AG04450 (cell line): ENCODE results near the gene MRPL30. TPM values are rescaled to one million over a fixed set of nuclear protein-coding genes. Genes with fewer than 3 reads are reported as not detected.
"Not testable (repeated sequence)": the region's sequence is repeated elsewhere in the genome, so short reads cannot be mapped to it uniquely, and the experiment has no call there.

Experiments used
- CTCF ChIA-PET: fragments of 300-600, 350-600 bp; formaldehyde crosslinking; extraction: SDS; loops from one replicate; lab custom pipeline; 2022; ENCODE audit warnings: antibody characterized with exemption, inconsistent platforms; lab: Charles Lee
- POLR2A ChIA-PET: fragments of 350-600 bp; formaldehyde crosslinking; extraction: SDS; loops from one replicate; lab custom pipeline; 2021; ENCODE audit warnings: antibody characterized with exemption, inconsistent platforms; lab: Yijun Ruan, JAX
- DNase-seq: peaks from one replicate; pipeline ENCODE4 v3.0.0-alpha.2; 2011; ENCODE audit warnings: low read depth, low spot score
- H3K27ac ChIP-seq: one replicate; pipeline ENCODE4 v1.5.1; 2012; ENCODE audit warnings: low read depth, low read length, control low read depth
- H3K27me3 ChIP-seq: one replicate; pipeline ENCODE4 v1.6.0; 2012; ENCODE audit warnings: low read length; ENCODE audit not compliant: control insufficient read depth, insufficient read depth
- H3K4me3 ChIP-seq: 2 replicates; pipeline ENCODE4 v1.5.1; 2011; ENCODE audit warnings: mild to moderate bottlenecking, low read depth, low read length, control low read depth
- H3K9me3 ChIP-seq: 2 replicates; pipeline ENCODE4 v1.5.1; 2012; ENCODE audit warnings: low read length; ENCODE audit not compliant: control insufficient read depth, insufficient read depth
- CTCF ChIP-seq: IDR thresholded peaks from 2 replicates; pipeline ENCODE4 v1.5.1; 2011; ENCODE audit warnings: low read depth, low read length, control low read depth, inconsistent platforms
- polyA plus RNA-seq: library from polyadenylated mRNA; depleted of rRNA; stranded (reverse); fragments of >200 nt; gene quantifications from 2 replicates; pipeline ENCODE4 v1.2.3, GENCODE V29; 2011

The MRPL30 gene
- polyA plus RNA-seq, 1 experiment = 38.3 TPM

DNA sequence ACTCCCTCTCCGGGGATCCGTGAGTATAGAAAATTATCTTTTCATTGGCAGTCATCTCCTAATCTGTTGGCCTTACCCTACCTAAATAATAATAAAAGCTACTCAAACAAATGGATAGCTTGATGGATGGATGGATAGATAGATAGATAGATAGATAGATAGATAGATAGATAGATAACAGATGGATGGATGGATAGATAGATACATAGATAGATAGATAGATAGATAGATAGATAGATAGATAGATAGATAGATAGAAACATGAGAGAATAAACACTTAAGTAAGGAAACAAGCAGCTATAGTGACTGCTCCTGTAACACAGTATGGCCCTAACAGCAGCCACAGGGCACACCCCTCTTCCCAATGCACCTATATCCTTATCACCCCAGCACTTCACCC lies 35.1 kb downstream of the MRPL30 start:
- Histone ChIP-seq H3K9me3 (no peaks in the 10 kb centered on the region), H3K4me3 (no peak overlapping the region), H3K27ac (no peak overlapping the region), H3K27me3 (no peaks in the 10 kb centered on the region)
- ChIA-PET POLR2A (no interaction called here), CTCF (interaction anchor here (0.5 kb wide), 1 partner anchor 1386 kb away, joined by 6 read pairs; no protein-coding TSS in a partner anchor)
- no peak for DNase-seq
- no peak for TF ChIP-seq CTCF

DNA sequence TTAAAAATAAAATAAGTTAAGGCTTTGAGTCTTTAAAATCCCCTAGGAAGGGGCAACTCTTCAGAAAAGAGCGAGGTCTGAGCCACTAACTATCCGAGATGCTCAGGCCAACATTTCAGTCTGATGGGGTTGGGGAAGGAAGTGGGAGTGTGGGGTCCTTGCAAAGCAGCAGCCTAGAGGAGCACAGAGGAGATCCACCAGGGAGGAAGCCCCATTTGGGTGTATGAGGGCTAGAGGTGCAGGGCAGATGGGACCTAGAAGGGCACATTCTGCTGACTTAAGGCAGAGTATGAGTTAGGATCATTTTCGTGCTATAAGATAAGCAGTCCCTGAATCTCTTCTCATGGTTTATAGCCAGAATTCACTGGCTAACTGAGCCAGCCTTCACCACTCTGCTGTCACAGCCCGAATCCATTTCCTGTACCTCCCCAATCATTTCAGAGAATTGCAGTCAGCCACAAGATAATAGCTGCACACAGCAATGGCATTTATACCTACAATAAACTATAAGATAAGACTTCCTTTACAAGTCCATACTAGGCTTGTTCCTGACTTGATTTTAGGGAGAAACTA lies 37.0 kb downstream of the MRPL30 start:
- TF ChIP-seq CTCF = no peak
- Histone ChIP-seq H3K4me3 (no peak overlapping the region), H3K9me3 (no peaks in the 10 kb centered on the region), H3K27me3 (no peaks in the 10 kb centered on the region), H3K27ac (no peak overlapping the region)
- CTCF ChIA-PET = no interaction called here
- no peak for DNase-seq
- POLR2A ChIA-PET = no interaction called here

GRCh38 chr2:99233177-99233576 lies 52.2 kb downstream of the MRPL30 start:
- CTCF ChIA-PET = not testable (repeated sequence)

GRCh38 chr2:99238599-99238998 lies 57.6 kb downstream of the MRPL30 start:
- no peak for DNase-seq
- POLR2A ChIA-PET = no interaction called here
- CTCF ChIA-PET = no interaction called here
- H3K9me3 ChIP-seq = no peaks in the 10 kb centered on the region
- H3K27ac ChIP-seq = no peak overlapping the region
- H3K27me3 ChIP-seq = no peaks in the 10 kb centered on the region
- H3K4me3 ChIP-seq = no peak overlapping the region
- TF ChIP-seq CTCF = no peak

More at GRCh38 chr2:99233177-99233576, 52.2 kb downstream of the MRPL30 start:
- POLR2A ChIA-PET, H3K27ac ChIP-seq, H3K9me3 ChIP-seq, H3K4me3 ChIP-seq, H3K27me3 ChIP-seq, DNase-seq: not testable (repeated sequence)

DNA sequence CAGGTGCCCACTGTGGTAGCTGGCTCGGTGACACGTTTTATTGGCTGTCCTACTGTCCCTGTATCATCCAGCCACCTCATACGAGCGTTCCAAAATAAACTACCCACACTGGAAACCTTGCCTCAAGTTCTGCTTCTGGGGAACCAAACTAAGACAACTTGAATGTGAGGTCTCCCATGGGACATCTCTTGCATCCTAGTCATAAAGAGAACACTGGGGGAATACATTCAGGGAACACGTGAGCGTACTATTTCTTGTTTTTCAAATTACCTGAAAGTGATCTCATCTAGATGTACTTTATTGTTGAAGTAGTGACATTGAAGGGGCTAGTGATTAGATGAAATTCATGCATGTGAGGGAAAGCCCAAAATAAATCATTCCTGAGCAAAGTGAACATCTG lies 59.4 kb downstream of the MRPL30 start:
- no peaks in the 10 kb centered on the region for H3K27me3 ChIP-seq
- no peak for TF ChIP-seq CTCF
- no peaks in the 10 kb centered on the region for H3K9me3 ChIP-seq
- ChIA-PET POLR2A (no interaction called here), CTCF (no interaction called here)
- no peak overlapping the region for H3K27ac ChIP-seq
- no peak for DNase-seq
- no peak overlapping the region for H3K4me3 ChIP-seq
